K562 (cell line): ENCODE data around the gene CDK14. TPM values are rescaled to one million over a fixed set of nuclear protein-coding genes. Genes with fewer than 3 reads are reported as not detected.

Experiments used
- ATAC-seq: fragments of 200-7000 bp; cut with Tn5 transposase; 3 replicates; pipeline ENCODE4 v1.9.1; 2020; ENCODE audit warnings: moderate library complexity
- BruUV-seq: library from RNA; stranded (reverse); fragments of 400-500 nt; replicated peaks from 2 replicates; lab custom pipeline; 2021; lab: Mats Ljungman, UMichigan
- CTCF ChIA-PET: fragments of 300-600 bp; formaldehyde crosslinking; extraction: SDS; loops from one replicate; lab custom pipeline; 2021; ENCODE audit warnings: low intra/inter-chr PET ratio; lab: Yijun Ruan, JAX
- POLR2A ChIA-PET: fragments of 300-600, 350-650 bp; sonication (Branson Sonifier 250); formaldehyde crosslinking; extraction: SDS; loops from one replicate; lab custom pipeline; 2021; ENCODE audit warnings: antibody characterized with exemption, inconsistent platforms; lab: Yijun Ruan, JAX
- DNase-seq, 4 experiments: peaks; one replicate each; pipeline versions ENCODE4 v3.0.0 to v3.0.0-alpha.2; 2011 to 2018; ENCODE audit warnings: low spot score in 3 of 4, mixed read lengths in 3 of 4; ENCODE audit errors: extremely low read depth in 1 of 4
- FAIRE-seq: peaks from 2 replicates; lab custom pipeline; 2011; peaks lifted over from hg19 to GRCh38; lab: Jason Lieb, UNC
- H2AFZ ChIP-seq: 2 replicates; pipeline ENCODE4 v1.6.0; 2011; ENCODE audit warnings: low read depth, low read length, control low read depth, inconsistent platforms
- H3K27ac ChIP-seq: fragments of 200-600 bp; 3 replicates; pipeline ENCODE4 v1.8.0; 2011; ENCODE audit warnings: low read depth, mild to moderate bottlenecking, control low read depth, inconsistent platforms, low read length, moderate library complexity, mixed read lengths; ENCODE audit errors: extremely low read depth
- H3K27me3 ChIP-seq, 2 experiments: fragments of 300-600 bp in 1 of 2; 2 replicates in 1 of 2; 3 replicates in 1 of 2; pipeline versions ENCODE4 v1.6.0 to v1.8.0; 2011; ENCODE audit warnings: inconsistent platforms in 2 of 2, low read length in 2 of 2, mild to moderate bottlenecking in 1 of 2, mixed read lengths in 1 of 2, moderate library complexity in 1 of 2; ENCODE audit not compliant: control insufficient read depth in 2 of 2, insufficient read depth in 2 of 2
- H3K36me3 ChIP-seq: fragments of 300-600 bp; 3 replicates; pipeline ENCODE4 v1.8.0; 2011; ENCODE audit warnings: mild to moderate bottlenecking, low read length, inconsistent platforms; ENCODE audit not compliant: control insufficient read depth, insufficient read depth
- H3K4me1 ChIP-seq, 2 experiments: fragments of 200-600 bp in 1 of 2; replicated peaks in 1 of 2; 2 replicates in 1 of 2; 3 replicates in 1 of 2; pipeline versions ENCODE4 v1.5.1 to v1.8.0; 2011; ENCODE audit warnings: inconsistent platforms in 2 of 2, low read length in 2 of 2, mild to moderate bottlenecking in 1 of 2, mixed read lengths in 1 of 2, moderate library complexity in 1 of 2; ENCODE audit not compliant: control insufficient read depth in 2 of 2, insufficient read depth in 2 of 2
- H3K4me2 ChIP-seq: 2 replicates; pipeline ENCODE4 v1.6.1; 2011; ENCODE audit warnings: low read length, control low read depth, inconsistent platforms, mixed read lengths; ENCODE audit not compliant: insufficient read depth
- H3K4me3 ChIP-seq: fragments of 200-600 bp; sonication (generic), shearing (Covaris generic); 2 replicates; pipeline ENCODE4 v1.5.1; 2016; ENCODE audit warnings: control low read depth, inconsistent platforms
- H3K79me2 ChIP-seq: fragments of 200-600 bp; 3 replicates; pipeline ENCODE4 v1.8.0; 2011; ENCODE audit warnings: low read length, inconsistent platforms; ENCODE audit not compliant: control insufficient read depth, insufficient read depth
- H3K9ac ChIP-seq, 2 experiments: 2 replicates each; pipeline versions ENCODE4 v1.6.0 to v1.6.1; 2011; ENCODE audit warnings: low read depth in 2 of 2, low read length in 2 of 2, control low read depth in 1 of 2, inconsistent platforms in 1 of 2, mild to moderate bottlenecking in 1 of 2, mixed read lengths in 1 of 2; ENCODE audit not compliant: insufficient read depth in 1 of 2
- H3K9me1 ChIP-seq: one replicate; pipeline ENCODE4 v1.6.0; 2011; ENCODE audit warnings: inconsistent platforms, mild to moderate bottlenecking, low read length, moderate library complexity; ENCODE audit not compliant: control insufficient read depth, insufficient read depth
- H3K9me3 ChIP-seq: replicated peaks from 2 replicates; pipeline ENCODE4 v1.5.1; 2011; ENCODE audit warnings: low read depth, low read length, inconsistent platforms; ENCODE audit not compliant: control insufficient read depth, insufficient read depth
- H4K20me1 ChIP-seq: replicated peaks from 2 replicates; pipeline ENCODE4 v1.6.1; 2011; ENCODE audit warnings: low read length, inconsistent platforms, mixed read lengths; ENCODE audit not compliant: control insufficient read depth, insufficient read depth
- ETV1 ChIP-seq: fragments of 450-650 bp; conservative IDR thresholded peaks from 2 replicates; pipeline ENCODE4 v1.6.1; 2016; ENCODE audit warnings: missing genetic modification characterization, control low read depth, low read depth, missing compliant biosample characterization
- HIVEP1 ChIP-seq: fragments of 250-450 bp; sonication (Bioruptor Pico); IDR thresholded peaks from 2 replicates; pipeline ENCODE4 v1.4.0; 2020; ENCODE audit warnings: mild to moderate bottlenecking
- RAD21 ChIP-seq, 2 experiments: fragments of 250-450 bp in 1 of 2; fragments of 450-650 bp in 1 of 2; sonication (Bioruptor Pico) in 1 of 2; formaldehyde crosslinking in 1 of 2; IDR thresholded peaks in 1 of 2; conservative IDR thresholded peaks in 1 of 2; 2 replicates each; pipeline versions ENCODE4 v1.4.0 to v1.8.0; 2020 to 2022; ENCODE audit warnings: mild to moderate bottlenecking in 2 of 2, moderate library complexity in 1 of 2
- WGBS: fragments of 100-300 bp; shearing (Covaris generic); methylation state at CpG from one replicate; pipeline ENCODE4 v1.1.6; 2016; ENCODE audit warnings: low coverage, mixed read lengths; ENCODE audit not compliant: insufficient coverage; ENCODE audit errors: missing lambda C conversion rate; 5-methylcytosine and 5-hydroxymethylcytosine counted together
- in situ Hi-C: fragments of 300-500 bp; cut with MboI; formaldehyde crosslinking; loops from 4 replicates; pipeline ENCODE4 v1.15.0; 2018; ENCODE audit warnings: inconsistent platforms, mixed read lengths
- intact Hi-C: fragments of 100-400 bp; cut with micrococcal nuclease; formaldehyde crosslinking; loops from 2 replicates; pipeline ENCODE4 v1.14.2; 2022
- polyA plus RNA-seq, 8 experiments: library from polyadenylated mRNA; depleted of rRNA in 4 of 8; stranded (reverse) in 5 of 8; unstranded in 3 of 8; fragments of >200 nt; fragmentation: Nextera tagmentation in 2 of 8; fragmentation: Illumina TruSeq in 1 of 8; extraction: Ambion mirVana in 2 of 8; extraction: Trizol in 1 of 8; gene quantifications; 2 replicates each; pipeline versions ENCODE4 v1.2.1 to v1.2.3, GENCODE V29; 2011 to 2014; ENCODE audit warnings: inconsistent platforms in 1 of 8, missing spikeins in 1 of 8
- total RNA-seq, 7 experiments: library from RNA; depleted of rRNA in 6 of 7; stranded (reverse); fragments of >200 nt in 6 of 7; fragmentation: Illumina TruSeq in 2 of 7; extraction: Trizol in 2 of 7; gene quantifications; 2 replicates each; pipeline versions ENCODE4 v1.2.1 to v1.2.3, GENCODE V29; 2011 to 2021; ENCODE audit warnings: low replicate concordance in 1 of 7
- TF ChIP-seq, protein P1 (sequence below), 3 experiments: IDR thresholded peaks in 2 of 3; conservative IDR thresholded peaks in 1 of 3; 2 replicates each; pipeline ENCODE4 v1.5.1; 2011 to 2012; ENCODE audit warnings: low read length in 3 of 3, mild to moderate bottlenecking in 3 of 3, control low read depth in 2 of 3, improper control_type of control experiment in 1 of 3, inconsistent platforms in 1 of 3, low read depth in 1 of 3, mixed read lengths in 1 of 3, moderate library complexity in 1 of 3; ENCODE audit not compliant: insufficient read depth in 2 of 3

The CDK14 gene
- total and polyA plus RNA-seq, 9 of the 15 experiments (the other 6 are each of a cell fraction or from before 2014, with no cell fraction given) = 0.03 to 0.91 (median 0.16) TPM

DNA sequence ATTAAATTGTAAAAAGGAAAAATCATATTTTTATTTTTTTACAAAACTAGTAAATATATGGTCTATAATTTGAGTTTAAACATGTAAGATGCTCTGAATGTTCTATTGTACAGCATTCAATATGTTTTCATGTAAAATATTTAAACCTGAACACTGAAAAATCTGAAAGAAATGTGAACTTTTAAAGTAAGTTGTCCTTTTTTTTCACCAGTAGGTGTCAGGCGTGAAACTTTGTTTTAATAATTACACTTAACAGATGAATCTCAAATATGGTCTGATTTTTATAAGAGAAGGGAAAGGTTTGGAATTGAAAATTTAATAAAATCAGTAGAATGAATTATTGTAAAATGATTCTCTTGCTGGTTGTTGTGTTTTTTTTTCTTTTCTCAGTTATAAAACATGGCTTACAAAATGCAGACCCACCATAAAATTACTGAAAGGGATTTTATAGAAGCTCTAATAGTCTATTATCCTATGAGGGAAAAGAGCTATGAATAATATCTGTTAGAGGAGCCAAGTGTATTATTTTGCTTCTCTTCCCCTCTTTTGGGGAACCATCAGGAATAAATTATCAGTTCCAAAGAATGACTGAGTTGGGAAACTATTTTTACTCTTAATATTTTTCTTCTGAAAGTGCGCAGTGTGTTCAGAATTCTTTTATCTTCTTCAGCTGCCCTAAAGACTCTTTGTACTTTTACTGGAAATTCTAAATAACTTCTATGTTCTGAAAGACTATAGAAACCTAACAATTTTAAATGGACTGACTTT is 450.4 kb downstream of the CDK14 start:
- Histone ChIP-seq H3K9me1 (no peaks in the 10 kb centered on the region), H3K79me2 (no peaks in the 10 kb centered on the region), H3K27ac (no peak overlapping the region), H3K4me1 (no peaks in the 10 kb centered on the region), H4K20me1 (no peaks in the 10 kb centered on the region), H3K4me2 (no peak overlapping the region), H3K4me3 (no peak overlapping the region), H2AFZ (no peak overlapping the region), H3K9me3 (no peaks in the 10 kb centered on the region), H3K9ac (no peak overlapping the region), H3K27me3 (no peaks in the 10 kb centered on the region; a peak in 1 of 5 replicates), H3K36me3 (no peaks in the 10 kb centered on the region)
- 3% methylated on average over 2 of the region's 2 CpGs for WGBS
- DNase-seq (no peak), FAIRE-seq (peak; percentile 26), ATAC-seq (no peak)
- BruUV-seq = no TSS peak
- ChIA-PET CTCF (interaction anchor here (0.7 to 1.5 kb wide), 3 partner anchors 42 to 684 kb away, joined by 3 to 4 read pairs (median 3); no protein-coding TSS in a partner anchor), POLR2A (no interaction called here)
- in situ Hi-C loops (no loop called here), intact Hi-C loops (no loop called here)
- TF ChIP-seq RAD21 (CRISPR knock-in tag; conservative IDR thresholded peaks at IDR 0.05 in 1 of 2, IDR thresholded peaks at IDR 0.05 in 1 of 2) (peak in 1 of 2 experiments; percentile 18; a peak in 1 of 4 replicates), HIVEP1 (CRISPR knock-in tag) (no peak), ETV1 (tag) (no peak)
- TF ChIP-seq, protein P1, sequence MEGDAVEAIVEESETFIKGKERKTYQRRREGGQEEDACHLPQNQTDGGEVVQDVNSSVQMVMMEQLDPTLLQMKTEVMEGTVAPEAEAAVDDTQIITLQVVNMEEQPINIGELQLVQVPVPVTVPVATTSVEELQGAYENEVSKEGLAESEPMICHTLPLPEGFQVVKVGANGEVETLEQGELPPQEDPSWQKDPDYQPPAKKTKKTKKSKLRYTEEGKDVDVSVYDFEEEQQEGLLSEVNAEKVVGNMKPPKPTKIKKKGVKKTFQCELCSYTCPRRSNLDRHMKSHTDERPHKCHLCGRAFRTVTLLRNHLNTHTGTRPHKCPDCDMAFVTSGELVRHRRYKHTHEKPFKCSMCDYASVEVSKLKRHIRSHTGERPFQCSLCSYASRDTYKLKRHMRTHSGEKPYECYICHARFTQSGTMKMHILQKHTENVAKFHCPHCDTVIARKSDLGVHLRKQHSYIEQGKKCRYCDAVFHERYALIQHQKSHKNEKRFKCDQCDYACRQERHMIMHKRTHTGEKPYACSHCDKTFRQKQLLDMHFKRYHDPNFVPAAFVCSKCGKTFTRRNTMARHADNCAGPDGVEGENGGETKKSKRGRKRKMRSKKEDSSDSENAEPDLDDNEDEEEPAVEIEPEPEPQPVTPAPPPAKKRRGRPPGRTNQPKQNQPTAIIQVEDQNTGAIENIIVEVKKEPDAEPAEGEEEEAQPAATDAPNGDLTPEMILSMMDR (IDR thresholded peaks at IDR 0.05 in 2 of 3, conservative IDR thresholded peaks at IDR 0.05 in 1 of 3; ENCODE audit: insufficient read depth in 2 of 3, low read depth in 1 of 3, low read length in 3 of 3) = peak in 2 of 3 experiments; percentile 20 to 50; a peak in 3 of 6 replicates
